KMS-11 (cell line): Measurements from ENCODE around the gene EEF2.
"Not testable (repeated sequence)": the region's sequence is repeated elsewhere in the genome, so short reads cannot be mapped to it uniquely, and the experiment has no call there.

Experiments used
- H2AFZ ChIP-seq: fragments of 200-600 bp; sonication (generic); 2 replicates; pipeline ENCODE4 v1.6.1; 2016; ENCODE audit warnings: antibody characterized with exemption, mixed run types, low read depth
- H3K27ac ChIP-seq: fragments of 200-600 bp; sonication (generic); 2 replicates; pipeline ENCODE4 v1.6.1; 2016; ENCODE audit warnings: mild to moderate bottlenecking, mixed run types
- H3K27me3 ChIP-seq: fragments of 200-600 bp; sonication (generic); 2 replicates; pipeline ENCODE4 v1.6.1; 2017; ENCODE audit warnings: mild to moderate bottlenecking, low read depth, mixed run types, moderate library complexity; ENCODE audit not compliant: insufficient read depth
- H3K36me3 ChIP-seq: fragments of 200-600 bp; sonication (generic); 2 replicates; pipeline ENCODE4 v1.6.1; 2017; ENCODE audit warnings: mild to moderate bottlenecking, mixed run types; ENCODE audit not compliant: insufficient read depth
- H3K4me1 ChIP-seq: fragments of 200-600 bp; sonication (generic); 2 replicates; pipeline ENCODE4 v1.6.1; 2016; ENCODE audit warnings: mild to moderate bottlenecking, low read depth, mixed run types; ENCODE audit not compliant: poor library complexity, severe bottlenecking
- H3K4me2 ChIP-seq: fragments of 200-600 bp; sonication (generic); 2 replicates; pipeline ENCODE4 v1.7.0; 2016; ENCODE audit warnings: mild to moderate bottlenecking, mixed run types
- H3K4me3 ChIP-seq: fragments of 200-600 bp; sonication (generic); IDR thresholded peaks from 2 replicates; pipeline ENCODE4 v1.6.1; 2017; ENCODE audit warnings: low read depth, low read length, mixed read lengths; ENCODE audit not compliant: insufficient read depth
- H3K79me2 ChIP-seq: fragments of 200-600 bp; sonication (generic); 2 replicates; pipeline ENCODE4 v1.6.1; 2016; ENCODE audit warnings: low read depth, mixed run types; ENCODE audit not compliant: insufficient read depth
- H3K9ac ChIP-seq: fragments of 200-600 bp; sonication (generic); 2 replicates; pipeline ENCODE4 v1.6.1; 2016; ENCODE audit warnings: mild to moderate bottlenecking, mixed run types
- H4K20me1 ChIP-seq: fragments of 200-600 bp; sonication (generic); 2 replicates; pipeline ENCODE4 v1.6.1; 2016; ENCODE audit warnings: mild to moderate bottlenecking, mixed run types; ENCODE audit not compliant: insufficient read depth
- CTCF ChIP-seq: fragments of 200-600 bp; sonication (generic); conservative IDR thresholded peaks from 2 replicates; pipeline ENCODE4 v1.6.1; 2017; ENCODE audit warnings: low read depth, mild to moderate bottlenecking, antibody characterized with exemption, low read length, moderate library complexity, mixed read lengths

EEF2 gene

GRCh38 chr19:4009990-4010807, 24.9 kb upstream of the EEF2 start:
- TF ChIP-seq CTCF: no peak
- Histone ChIP-seq H3K4me3 (no peak overlapping the region), H3K36me3 (no peaks in the 10 kb centered on the region), H3K4me2 (no peak overlapping the region), H3K4me1 (peaks cover 19% of the 10 kb centered on the region), H3K79me2 (peaks cover 27% of the 10 kb centered on the region; the same call in 1 of the 2 replicates), H3K9ac (no peak overlapping the region), H2AFZ (no peak overlapping the region), H3K27me3 (no peaks in the 10 kb centered on the region), H3K27ac (no peak overlapping the region), H4K20me1 (no peaks in the 10 kb centered on the region)

- H3K27me3 ChIP-seq: no peaks in the 10 kb centered on the region
- H3K27ac ChIP-seq: no peak overlapping the region
- H3K4me3 ChIP-seq: no peak overlapping the region
- no peaks in the 10 kb centered on the region for H3K36me3 ChIP-seq
- peaks cover 19% of the 10 kb centered on the region for H3K4me1 ChIP-seq
- no peaks in the 10 kb centered on the region for H4K20me1 ChIP-seq
- H3K9ac ChIP-seq: peak overlapping the region; percentile 51; the same call in 1 of the 2 replicates
- H3K4me2 ChIP-seq: peak overlapping the region; percentile 76
- no peak overlapping the region; the same call in 1 of the 2 replicates for H2AFZ ChIP-seq
- TF ChIP-seq CTCF: no peak
- peaks cover 25% of the 10 kb centered on the region; the same call in 1 of the 2 replicates for H3K79me2 ChIP-seq
Observed at GRCh38 chr19:4007836-4008539, 22.7 kb upstream of the EEF2 start.

GRCh38 chr19:4007021-4007835, 22.0 kb upstream of the EEF2 start, which contains the start of gene PIAS4:
PIAS4 (plus strand) TSS chr19:4007736; CDS start chr19:4007761, 25 bp downstream.
- peaks cover 19% of the 10 kb centered on the region for H3K4me1 ChIP-seq
- no peaks in the 10 kb centered on the region for H4K20me1 ChIP-seq
- no peak within 1 kb of the TSS for H3K4me3 ChIP-seq
- H3K27me3 ChIP-seq: no peaks in the 10 kb centered on the region
- no peak for TF ChIP-seq CTCF
- no peaks in the 10 kb centered on the region for H3K36me3 ChIP-seq
- peaks cover 23% of the 10 kb centered on the region; the same call in 1 of the 2 replicates for H3K79me2 ChIP-seq
- H3K27ac ChIP-seq: no peak within 1 kb of the TSS
- H3K4me2 ChIP-seq: peak within 1 kb of the TSS; percentile 99
- peak within 1 kb of the TSS; percentile 59; the same call in 1 of the 2 replicates for H2AFZ ChIP-seq
- peak within 1 kb of the TSS; percentile 51; the same call in 1 of the 2 replicates for H3K9ac ChIP-seq

GRCh38 chr19:4005436-4005835, 20.2 kb upstream of the EEF2 start:
- H2AFZ ChIP-seq, H3K4me2 ChIP-seq, H3K4me3 ChIP-seq, H3K9ac ChIP-seq, H3K36me3 ChIP-seq, H4K20me1 ChIP-seq, H3K27me3 ChIP-seq, H3K27ac ChIP-seq: not testable (repeated sequence)
- Histone ChIP-seq H3K79me2 (peaks cover 20% of the 10 kb centered on the region; the same call in 1 of the 2 replicates), H3K4me1 (peaks cover 19% of the 10 kb centered on the region)

- H2AFZ ChIP-seq, H3K4me1 ChIP-seq, H3K27me3 ChIP-seq, H3K36me3 ChIP-seq, H3K4me3 ChIP-seq, H4K20me1 ChIP-seq, H3K79me2 ChIP-seq, H3K9ac ChIP-seq, H3K4me2 ChIP-seq, H3K27ac ChIP-seq: not testable (repeated sequence)
Observed at GRCh38 chr19:4000798-4001197, 15.5 kb upstream of the EEF2 start.

- not testable (repeated sequence) for H3K36me3 ChIP-seq
Observed at GRCh38 chr19:3998667-3999412, 13.6 kb upstream of the EEF2 start.

More at GRCh38 chr19:3998667-3999412, 13.6 kb upstream of the EEF2 start:
- H2AFZ ChIP-seq, H4K20me1 ChIP-seq, H3K27ac ChIP-seq, H3K9ac ChIP-seq, H3K27me3 ChIP-seq, H3K4me1 ChIP-seq, H3K79me2 ChIP-seq, H3K4me2 ChIP-seq, H3K4me3 ChIP-seq: not testable (repeated sequence)
